Hematopoietic multipotent progenitor cell treated with erythropoietin and hydrocortisone succinate and interleukin-3 and kit ligand, for 8 days (in vitro differentiated cells): ENCODE measurements around the gene LOC101059915.

Source experiments
- DNase-seq: peaks from one replicate; pipeline ENCODE4 v3.0.0-alpha.2; 2015

LOC101059915 gene

GRCh38 chrX:71667328-71668247 lies at the start of gene LOC101059915:
Gene LOC101059915 (plus strand): TSS chrX:71667546.
- no peak for DNase-seq

DNA sequence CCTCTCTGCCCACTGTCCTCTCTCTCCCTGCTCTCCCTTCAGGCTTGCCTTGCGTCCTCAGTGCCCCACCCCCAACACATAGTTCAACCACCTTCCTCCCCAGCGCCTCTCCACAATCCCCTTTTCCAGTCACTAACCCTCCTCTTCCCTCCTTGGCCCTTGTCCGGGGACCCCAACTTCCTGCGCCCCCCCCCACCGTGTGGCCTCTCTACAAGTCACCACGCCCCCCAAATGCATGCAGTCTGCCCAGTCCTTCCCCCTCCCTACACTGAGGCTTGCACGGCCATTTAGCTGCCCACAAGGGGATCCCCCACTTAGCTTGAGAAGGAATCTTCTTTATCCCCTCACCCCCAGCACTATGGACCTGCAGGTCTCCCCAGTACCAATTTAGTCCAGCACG lies 49.6 kb upstream of the LOC101059915 start:
- DNase-seq, result no peak

DNA sequence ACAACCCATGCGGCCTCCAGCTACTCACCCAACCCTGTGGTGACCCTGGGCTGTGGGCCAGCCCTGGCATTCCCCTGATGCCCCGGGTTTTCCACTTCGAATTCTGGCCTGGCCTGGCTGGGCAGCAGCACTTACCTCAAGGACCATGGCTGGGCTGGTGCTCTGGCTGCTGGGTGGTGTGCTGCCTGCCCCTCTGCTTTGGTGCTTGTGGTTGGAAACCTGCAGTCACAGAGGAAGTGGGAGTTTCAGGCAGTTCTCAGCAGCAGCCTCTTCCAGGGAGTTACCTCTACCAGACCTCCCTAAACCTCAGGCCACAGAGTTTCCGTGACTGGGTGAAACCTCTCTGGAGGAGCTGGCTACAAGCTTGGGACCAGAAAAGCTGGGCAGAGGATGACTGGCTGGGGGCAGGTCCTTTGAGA lies 49.0 kb upstream of the LOC101059915 start, which contains the start of gene CXCR3:
CXCR3 (minus strand) TSS at position 209 of the 419 bp plus-strand sequence; CDS start at position 147, 62 bp downstream.
- DNase-seq, result peak; percentile 59

GRCh38 chrX:71618787-71619186 lies 48.6 kb upstream of the LOC101059915 start:
- no peak for DNase-seq

DNA sequence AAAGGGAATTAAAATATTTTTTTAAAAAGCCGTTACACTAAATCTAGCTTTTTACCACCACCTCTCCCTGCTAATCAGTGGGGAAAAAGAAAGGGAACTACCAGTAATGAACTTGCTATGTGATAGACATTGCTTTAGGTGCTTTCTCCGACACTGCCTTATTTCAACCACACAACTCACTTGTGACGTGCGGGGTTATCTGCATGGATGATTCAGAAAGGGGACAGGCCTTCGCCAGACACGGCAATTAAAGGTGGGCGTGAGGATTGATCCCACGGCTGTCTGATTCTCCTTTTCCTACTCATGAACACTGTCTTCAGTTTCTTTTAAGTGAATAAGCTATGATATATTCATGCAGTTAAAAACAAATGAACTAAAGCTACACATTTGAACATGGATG lies 48.2 kb upstream of the LOC101059915 start:
- DNase-seq, result no peak

DNA sequence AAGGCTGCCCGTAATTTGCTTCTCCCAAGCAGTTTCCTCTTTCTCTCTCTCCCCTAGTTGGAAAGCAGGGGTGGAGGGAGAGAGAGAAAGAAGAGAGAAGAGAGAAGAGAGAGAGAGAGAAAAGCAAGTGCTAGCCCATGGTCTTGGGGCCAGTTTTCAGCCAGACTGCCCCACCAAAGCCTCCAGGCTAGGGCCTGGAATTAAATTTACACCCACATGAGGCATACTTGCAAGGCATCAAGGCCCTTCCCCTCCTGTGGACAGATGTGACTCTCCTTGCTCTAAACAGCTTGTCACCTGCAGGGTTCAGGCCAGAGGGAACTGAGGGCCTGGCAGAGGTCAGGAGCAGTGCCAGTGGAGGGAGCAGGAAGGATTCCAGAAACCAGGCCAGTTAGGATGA lies 47.4 kb upstream of the LOC101059915 start:
- DNase-seq, result no peak

GRCh38 chrX:71621603-71622002 lies 45.7 kb upstream of the LOC101059915 start:
- no peak for DNase-seq

DNA sequence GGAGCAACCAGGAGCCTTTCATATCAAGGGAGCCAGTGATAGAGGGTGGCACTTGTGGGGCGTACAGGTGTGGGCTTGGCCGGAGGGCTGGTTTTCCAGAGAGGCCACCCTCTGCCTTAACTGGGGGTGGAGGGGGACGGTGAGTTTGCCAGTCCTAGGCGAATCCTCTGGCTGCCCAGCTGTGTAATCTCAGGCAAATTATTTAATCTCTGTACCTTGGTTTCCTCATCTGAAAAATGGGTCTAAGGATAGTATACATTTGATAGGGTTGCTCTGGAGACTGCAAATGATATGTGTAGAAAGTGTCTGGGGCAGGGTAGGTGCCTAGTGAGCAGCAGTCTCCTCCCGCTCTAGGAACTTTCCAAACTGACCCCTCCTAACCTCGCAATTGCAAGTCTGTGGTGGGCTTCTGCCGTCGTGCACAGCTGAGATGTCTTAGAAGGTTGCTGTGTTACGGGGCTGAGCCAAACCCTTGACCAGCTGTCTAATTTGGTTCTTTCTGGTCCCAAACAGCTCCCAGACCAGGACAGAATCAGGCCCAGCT lies 45.2 kb upstream of the LOC101059915 start:
- no peak for DNase-seq

DNA sequence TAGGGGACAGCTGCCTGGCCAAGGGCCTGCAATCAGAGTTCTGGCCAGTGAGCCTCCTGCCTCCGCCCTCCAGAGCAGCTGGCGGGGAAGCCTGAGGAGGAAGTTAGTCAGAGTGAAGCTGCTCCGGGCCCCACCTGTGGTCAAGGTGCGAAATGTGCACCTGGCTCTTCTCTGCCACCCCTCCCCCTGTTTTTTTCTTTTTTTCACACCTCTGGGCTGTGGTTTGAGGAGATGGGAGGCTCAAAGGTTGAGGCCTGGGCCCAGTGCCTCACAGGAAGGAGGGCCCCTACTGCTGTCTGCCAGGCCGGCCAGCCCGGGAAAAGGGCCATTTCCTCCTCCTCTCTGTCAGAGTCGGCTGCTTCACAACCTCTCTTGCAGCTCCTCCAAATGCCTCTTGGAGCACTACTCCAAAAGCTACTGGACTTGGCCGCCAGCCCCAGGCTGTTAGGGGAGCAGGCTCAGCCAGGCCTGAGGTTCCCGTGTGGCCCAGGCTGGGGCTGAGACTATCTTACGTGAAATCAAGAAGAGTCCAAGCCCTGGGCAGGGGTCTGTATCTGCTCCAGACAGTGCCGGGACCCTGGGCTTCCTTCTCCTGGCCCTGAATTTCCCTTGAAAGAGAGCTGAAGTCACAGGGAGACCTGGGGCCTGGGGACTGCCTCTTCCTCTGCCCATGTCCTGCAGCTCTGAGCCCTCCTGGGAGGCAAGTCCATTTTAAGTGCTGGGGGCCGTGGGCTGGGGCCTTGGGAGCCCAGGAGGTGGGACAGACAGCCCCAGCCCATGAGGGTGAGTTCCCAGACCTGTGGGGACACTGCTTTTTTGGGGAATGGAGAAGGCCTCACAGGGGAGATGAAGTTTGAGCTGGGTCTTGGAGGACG lies 44.5 kb upstream of the LOC101059915 start:
- peak; percentile 71 for DNase-seq

- peak; percentile 90 for DNase-seq
Observed at GRCh38 chrX:71623714-71624113, 43.6 kb upstream of the LOC101059915 start.

- no peak for DNase-seq
Observed at GRCh38 chrX:71625471-71625870, 41.9 kb upstream of the LOC101059915 start.

DNA sequence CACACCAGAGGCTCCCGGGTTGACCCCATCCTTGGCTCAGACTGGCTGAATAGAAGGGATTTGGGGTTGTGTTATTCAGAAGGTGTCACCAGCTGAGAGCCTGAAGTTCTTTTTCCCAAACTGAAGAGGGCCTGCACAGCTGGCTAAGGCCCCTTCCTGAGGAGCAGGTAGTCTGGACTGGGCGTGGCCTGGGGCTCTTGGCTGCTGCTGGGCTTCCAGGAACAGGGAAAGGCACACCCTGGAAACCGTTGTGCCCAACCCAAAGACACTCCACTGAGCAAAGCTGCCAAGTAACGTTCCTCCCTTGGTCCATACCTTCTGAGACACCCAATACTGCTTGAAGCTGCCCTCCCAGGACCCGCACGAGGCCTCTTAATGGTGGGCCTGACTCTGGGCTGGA lies 40.8 kb upstream of the LOC101059915 start:
- DNase-seq, result peak; percentile 59

DNA sequence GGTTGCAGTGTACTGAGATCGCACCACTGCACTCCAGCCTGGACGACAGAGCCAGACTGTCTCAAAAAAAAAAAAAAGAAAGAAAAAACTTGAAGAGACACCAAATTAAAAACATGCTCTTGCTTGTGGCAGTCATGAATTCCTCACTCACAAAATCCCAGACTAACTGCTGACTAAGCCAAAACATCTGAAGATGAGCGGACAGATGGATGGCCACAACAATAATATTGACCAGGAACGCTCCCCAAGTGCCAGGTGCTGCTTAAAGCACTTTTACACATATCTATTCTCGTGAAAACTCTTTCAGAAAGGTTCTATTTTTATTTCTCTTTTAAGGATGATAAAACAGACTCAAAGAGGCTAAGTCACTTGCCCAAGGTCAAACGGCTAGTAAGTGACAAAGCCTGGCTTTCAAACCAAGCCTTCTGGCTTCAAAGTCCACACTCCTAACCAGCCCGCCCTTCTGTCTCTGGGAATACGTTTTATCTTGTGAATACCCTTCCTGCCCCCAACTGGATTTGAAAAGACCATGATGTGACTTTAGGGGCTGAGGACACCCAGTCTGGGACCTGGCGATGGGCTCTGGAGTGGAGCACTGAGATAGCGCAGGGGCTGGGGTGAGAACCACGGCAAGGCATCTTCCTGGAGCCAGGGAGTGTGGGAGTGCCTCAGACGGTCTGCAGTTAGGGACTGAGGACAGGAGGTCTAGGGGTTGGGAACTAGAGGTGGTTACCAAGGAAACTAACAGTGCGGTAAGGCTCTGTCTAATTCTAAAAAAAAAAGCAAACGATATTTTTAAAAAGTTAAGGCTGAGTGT lies 39.5 kb upstream of the LOC101059915 start:
- no peak for DNase-seq

- no peak for DNase-seq
Observed at GRCh38 chrX:71629467-71629866, 37.9 kb upstream of the LOC101059915 start.

- DNase-seq, result no peak
Observed at GRCh38 chrX:71632923-71633657, 34.3 kb upstream of the LOC101059915 start.

- DNase-seq, result no peak
Observed at GRCh38 chrX:71634366-71634765, 33.0 kb upstream of the LOC101059915 start.

GRCh38 chrX:71636438-71637252 lies 30.7 kb upstream of the LOC101059915 start:
- no peak for DNase-seq

DNA sequence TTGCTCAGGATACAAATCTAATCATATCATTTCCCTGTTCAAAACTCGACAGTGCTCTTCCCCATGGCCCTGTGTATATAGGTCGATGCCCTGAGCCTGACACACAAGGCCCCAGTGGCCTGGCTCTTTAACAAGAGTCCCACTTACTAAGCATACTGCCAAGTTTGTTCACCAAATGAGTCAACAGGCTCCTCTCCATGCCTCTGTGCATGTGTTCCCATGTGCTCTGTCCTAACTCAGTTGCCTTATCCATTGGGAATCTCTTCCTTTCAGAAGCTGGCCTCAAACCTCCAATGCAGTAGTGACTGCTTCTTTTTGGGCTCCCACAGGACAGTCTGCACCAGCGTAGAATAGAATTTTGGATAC lies 30.1 kb upstream of the LOC101059915 start:
- no peak for DNase-seq

- no peak for DNase-seq
Observed at GRCh38 chrX:71637848-71638247, 29.5 kb upstream of the LOC101059915 start.

DNA sequence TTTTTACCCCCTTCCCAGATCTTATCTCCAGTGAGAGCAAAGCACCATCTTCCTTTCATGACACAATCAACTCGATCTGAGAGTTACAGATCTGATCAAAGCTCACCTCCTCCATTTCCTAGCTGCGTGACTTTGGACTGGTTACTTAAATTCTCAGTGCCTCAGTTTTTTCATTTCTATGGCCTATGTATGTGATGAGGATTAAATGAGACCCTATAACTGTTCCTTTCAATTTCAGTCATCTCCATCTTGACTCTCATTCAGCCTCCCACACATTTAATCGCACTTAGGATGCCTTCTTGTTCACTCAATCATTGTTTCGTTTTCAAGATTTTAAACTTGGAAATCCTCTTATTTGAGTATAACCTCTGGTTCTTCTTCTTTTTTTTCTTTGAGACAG lies 28.9 kb upstream of the LOC101059915 start:
- no peak for DNase-seq

DNA sequence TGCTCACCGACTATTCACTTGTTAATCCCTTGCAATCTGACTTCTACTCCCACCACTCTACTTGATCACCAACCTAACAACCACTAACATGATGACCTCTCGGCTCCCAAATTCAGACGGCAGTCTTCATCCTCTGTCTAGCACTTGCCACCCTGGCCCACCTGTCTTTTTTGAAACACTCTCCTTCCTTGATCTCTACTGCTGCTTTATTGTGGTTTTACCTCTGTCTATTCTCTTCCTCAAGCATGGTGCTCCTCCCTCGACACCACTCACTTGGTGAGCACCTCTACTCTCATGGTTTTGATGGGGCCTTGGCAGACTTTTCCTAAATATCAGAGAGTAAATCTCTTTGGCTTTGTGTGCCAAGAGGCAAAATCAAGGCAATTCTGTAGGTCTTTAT lies 27.3 kb upstream of the LOC101059915 start:
- no peak for DNase-seq
